HG03103 (cell line): Measurements from ENCODE around the gene TBRG4.

Experiments
- ATAC-seq: cut with Tn5 transposase; IDR thresholded peaks from one replicate; pipeline ENCODE4 v1.9.1; 2021; ENCODE audit warnings: low read depth; ENCODE audit not compliant: unreplicated experiment

The TBRG4 gene

GRCh38 chr7:45076946-45077345, 34.6 kb downstream of the TBRG4 start:
- ATAC-seq, result no peak

- ATAC-seq, result no peak
Measured at GRCh38 chr7:45075871-45076796, 35.4 kb downstream of the TBRG4 start.

- no peak for ATAC-seq
Measured at GRCh38 chr7:45075355-45075644, 36.2 kb downstream of the TBRG4 start.

- ATAC-seq, result no peak
Measured at GRCh38 chr7:45074528-45075354, 36.8 kb downstream of the TBRG4 start.

GRCh38 chr7:45073786-45074527, 37.5 kb downstream of the TBRG4 start:
- ATAC-seq, result no peak

- ATAC-seq, result no peak
Measured at GRCh38 chr7:45073031-45073785, 38.3 kb downstream of the TBRG4 start.

- ATAC-seq, result no peak
Measured at GRCh38 chr7:45072131-45073030, 39.1 kb downstream of the TBRG4 start.

GRCh38 chr7:45071528-45071927, 40.0 kb downstream of the TBRG4 start:
- ATAC-seq, result no peak

GRCh38 chr7:45070254-45070642, 41.2 kb downstream of the TBRG4 start:
- no peak for ATAC-seq

GRCh38 chr7:45069444-45070253, 41.8 kb downstream of the TBRG4 start:
- no peak for ATAC-seq

- ATAC-seq, result no peak
Measured at GRCh38 chr7:45068236-45069023, 43.1 kb downstream of the TBRG4 start.

GRCh38 chr7:45067582-45067981, 43.9 kb downstream of the TBRG4 start:
- no peak for ATAC-seq

- ATAC-seq, result no peak
Measured at GRCh38 chr7:45066409-45066808, 45.1 kb downstream of the TBRG4 start.

GRCh38 chr7:45065031-45065995, 46.2 kb downstream of the TBRG4 start:
- no peak for ATAC-seq

- ATAC-seq, result no peak
Measured at GRCh38 chr7:45064047-45064725, 47.3 kb downstream of the TBRG4 start.

GRCh38 chr7:45061806-45062425, 49.6 kb downstream of the TBRG4 start:
- no peak for ATAC-seq
